BLaER1 (cell line): ENCODE measurements around the gene ZBTB47.

ENCODE experiments used
- H3K27ac ChIP-seq: shearing (Covaris generic); formaldehyde crosslinking; 2 replicates; pipeline ENCODE4 v1.8.1; 2022
- H3K27me3 ChIP-seq: shearing (Covaris generic); formaldehyde crosslinking; 2 replicates; pipeline ENCODE4 v1.8.1; 2022
- H3K36me3 ChIP-seq: shearing (Covaris generic); formaldehyde crosslinking; 2 replicates; pipeline ENCODE4 v1.8.1; 2022
- H3K4me1 ChIP-seq: shearing (Covaris generic); formaldehyde crosslinking; 2 replicates; pipeline ENCODE4 v1.8.1; 2022
- H3K4me2 ChIP-seq: shearing (Covaris generic); formaldehyde crosslinking; 2 replicates; pipeline ENCODE4 v1.8.1; 2022
- H3K4me3 ChIP-seq: shearing (Covaris generic); formaldehyde crosslinking; 2 replicates; pipeline ENCODE4 v1.8.1; 2022
- H3K9ac ChIP-seq: shearing (Covaris generic); formaldehyde crosslinking; 2 replicates; pipeline ENCODE4 v1.8.1; 2022
- H3K9me3 ChIP-seq: shearing (Covaris generic); formaldehyde crosslinking; 2 replicates; pipeline ENCODE4 v1.8.1; 2022
- H4K20me1 ChIP-seq: shearing (Covaris generic); formaldehyde crosslinking; 2 replicates; pipeline ENCODE4 v1.8.1; 2022
- Cebpa-rat ChIP-seq: shearing (Covaris generic); IDR thresholded peaks from 2 replicates; pipeline ENCODE4 v1.8.1; 2022

The ZBTB47 gene

DNA sequence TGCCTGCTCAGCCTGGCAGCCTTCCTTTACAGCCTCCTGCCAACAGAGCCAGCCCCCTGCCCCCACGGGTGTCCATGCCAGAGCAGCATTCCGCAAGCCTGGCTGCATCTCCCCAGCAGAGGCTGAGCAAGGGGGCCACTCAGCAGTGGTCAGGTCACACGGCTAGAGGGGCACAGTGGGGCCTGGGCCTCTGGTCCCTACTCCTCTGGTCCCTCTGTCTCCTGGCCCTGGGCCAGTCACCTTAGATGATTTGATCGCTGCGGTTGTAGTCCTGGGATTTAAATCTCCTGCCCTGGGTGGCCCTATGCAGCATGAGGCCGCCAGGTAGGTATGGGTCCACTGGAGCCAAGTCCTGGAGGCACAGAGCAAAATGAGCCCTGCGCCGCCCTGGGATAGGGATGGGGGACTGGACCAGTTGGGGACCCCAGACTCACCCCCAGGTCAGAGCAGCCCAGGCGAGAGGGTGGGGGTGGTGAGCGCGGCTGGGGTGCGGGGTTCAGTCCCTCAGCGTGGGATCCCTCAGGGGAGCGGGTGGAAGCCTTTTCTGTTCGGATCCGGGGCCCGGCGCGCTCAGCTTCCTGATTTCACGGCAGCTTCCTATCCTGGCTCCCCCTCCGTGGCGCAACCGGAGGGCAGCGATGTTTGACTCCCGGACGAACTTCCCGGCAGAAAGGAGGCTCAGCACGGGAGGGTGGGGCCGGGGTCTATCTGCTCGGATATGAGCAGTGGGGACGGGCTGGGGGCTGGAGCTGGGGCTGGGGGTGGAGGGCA lies at the start of gene ZBTB47:
Gene ZBTB47, plus strand, starts transcription at position 138 of the 771 bp plus-strand sequence. CDS start 4,659 bp downstream, outside the sequence.
- Histone ChIP-seq H3K27ac (peak within 1 kb of the TSS; percentile 96), H3K36me3 (peaks cover 26% of the 10 kb centered on the region), H3K9ac (peak within 1 kb of the TSS; percentile 93), H3K4me2 (peak within 1 kb of the TSS; percentile 100), H3K4me3 (peak within 1 kb of the TSS; percentile 90), H3K4me1 (peaks cover 73% of the 10 kb centered on the region), H4K20me1 (peaks cover 30% of the 10 kb centered on the region), H3K9me3 (no peaks in the 10 kb centered on the region), H3K27me3 (no peaks in the 10 kb centered on the region)
- no peak for TF ChIP-seq Cebpa-rat

DNA sequence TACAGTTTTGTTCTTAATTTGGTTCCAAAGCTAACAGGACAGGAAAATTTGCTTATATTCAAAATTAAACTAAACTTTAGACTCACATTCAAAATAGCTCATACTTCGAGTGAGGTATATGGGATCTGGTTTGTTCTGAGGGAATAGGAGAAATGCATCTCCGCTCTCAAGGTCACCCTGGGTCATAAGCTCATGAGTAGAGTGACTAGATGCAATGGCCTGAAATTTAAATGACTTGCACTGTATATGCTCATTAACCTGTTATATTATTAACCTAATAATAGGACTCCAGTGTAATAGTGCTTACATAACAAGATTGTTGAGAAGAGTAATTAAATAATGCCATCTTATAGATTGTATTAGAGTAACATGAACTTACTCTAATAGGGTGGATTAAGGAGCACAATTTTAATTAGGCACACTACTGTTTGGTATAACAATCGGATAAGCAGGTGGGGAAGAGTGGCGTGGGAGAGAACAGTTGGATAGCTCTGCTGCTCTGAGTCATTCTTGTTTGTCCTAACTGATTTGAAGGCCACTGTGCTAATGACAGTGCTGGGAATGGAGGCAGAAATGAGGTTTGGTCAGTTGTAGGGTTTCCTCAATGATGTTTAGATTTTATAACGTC lies 47.8 kb upstream of the ZBTB47 start:
- TF ChIP-seq Cebpa-rat: no peak
- H3K27ac ChIP-seq: no peak overlapping the region
- H3K4me1 ChIP-seq: peaks cover 15% of the 10 kb centered on the region
- H4K20me1 ChIP-seq: peaks cover 97% of the 10 kb centered on the region
- peaks cover 69% of the 10 kb centered on the region for H3K36me3 ChIP-seq
- no peak overlapping the region for H3K4me2 ChIP-seq
- no peaks in the 10 kb centered on the region for H3K27me3 ChIP-seq
- H3K4me3 ChIP-seq: no peak overlapping the region
- H3K9me3 ChIP-seq: peaks cover 10% of the 10 kb centered on the region
- no peak overlapping the region for H3K9ac ChIP-seq

GRCh38 chr3:42608581-42608980 lies 44.9 kb upstream of the ZBTB47 start:
- peaks cover 100% of the 10 kb centered on the region for H4K20me1 ChIP-seq
- H3K4me1 ChIP-seq: peaks cover 15% of the 10 kb centered on the region
- H3K27ac ChIP-seq: no peak overlapping the region
- H3K27me3 ChIP-seq: no peaks in the 10 kb centered on the region
- no peak overlapping the region for H3K9ac ChIP-seq
- peaks cover 66% of the 10 kb centered on the region for H3K36me3 ChIP-seq
- peaks cover 5% of the 10 kb centered on the region for H3K9me3 ChIP-seq
- TF ChIP-seq Cebpa-rat: no peak
- no peak overlapping the region for H3K4me2 ChIP-seq
- H3K4me3 ChIP-seq: no peak overlapping the region

GRCh38 chr3:42610976-42611375 lies 42.5 kb upstream of the ZBTB47 start:
- H3K9me3 ChIP-seq: no peaks in the 10 kb centered on the region
- no peak overlapping the region for H3K4me2 ChIP-seq
- no peak overlapping the region for H3K4me3 ChIP-seq
- no peaks in the 10 kb centered on the region for H3K27me3 ChIP-seq
- peaks cover 47% of the 10 kb centered on the region for H3K36me3 ChIP-seq
- H3K27ac ChIP-seq: no peak overlapping the region
- peaks cover 17% of the 10 kb centered on the region for H3K4me1 ChIP-seq
- TF ChIP-seq Cebpa-rat: no peak
- no peak overlapping the region for H3K9ac ChIP-seq
- H4K20me1 ChIP-seq: peaks cover 100% of the 10 kb centered on the region

DNA sequence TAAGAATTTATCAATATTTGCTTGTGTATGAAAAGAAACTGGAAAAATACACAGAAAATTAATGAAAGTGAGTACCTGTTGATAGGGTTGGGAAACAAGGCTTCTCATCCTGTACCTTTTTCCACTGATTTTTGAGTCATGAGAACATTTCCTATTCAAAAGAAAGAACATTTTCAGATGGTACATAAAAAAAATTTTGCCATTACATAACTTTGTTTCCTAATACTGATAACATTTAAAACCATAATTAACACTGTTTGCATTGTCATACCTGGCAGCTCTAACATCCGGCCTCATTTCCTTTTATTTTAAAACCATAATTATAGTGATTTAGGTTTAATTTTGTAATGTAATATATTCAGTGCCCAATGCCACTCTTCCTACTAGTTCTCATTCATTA lies 41.3 kb upstream of the ZBTB47 start:
- no peak overlapping the region for H3K4me3 ChIP-seq
- peaks cover 100% of the 10 kb centered on the region for H4K20me1 ChIP-seq
- peaks cover 17% of the 10 kb centered on the region for H3K4me1 ChIP-seq
- no peak for TF ChIP-seq Cebpa-rat
- H3K27ac ChIP-seq: no peak overlapping the region
- H3K9ac ChIP-seq: no peak overlapping the region
- H3K9me3 ChIP-seq: no peaks in the 10 kb centered on the region
- H3K4me2 ChIP-seq: no peak overlapping the region
- H3K36me3 ChIP-seq: peaks cover 43% of the 10 kb centered on the region
- H3K27me3 ChIP-seq: no peaks in the 10 kb centered on the region

- H4K20me1 ChIP-seq: peaks cover 97% of the 10 kb centered on the region
- H3K9me3 ChIP-seq: no peaks in the 10 kb centered on the region
- no peak for TF ChIP-seq Cebpa-rat
- H3K4me1 ChIP-seq: peaks cover 17% of the 10 kb centered on the region
- peaks cover 41% of the 10 kb centered on the region for H3K36me3 ChIP-seq
- peak overlapping the region; percentile 53 for H3K4me2 ChIP-seq
- H3K27me3 ChIP-seq: no peaks in the 10 kb centered on the region
- H3K4me3 ChIP-seq: no peak overlapping the region
- no peak overlapping the region for H3K27ac ChIP-seq
- no peak overlapping the region for H3K9ac ChIP-seq
Observed at GRCh38 chr3:42612928-42613327, 40.6 kb upstream of the ZBTB47 start.

GRCh38 chr3:42613462-42613861 lies 40.0 kb upstream of the ZBTB47 start:
- H3K4me1 ChIP-seq: peaks cover 17% of the 10 kb centered on the region
- no peaks in the 10 kb centered on the region for H3K9me3 ChIP-seq
- H3K9ac ChIP-seq: no peak overlapping the region
- H3K27ac ChIP-seq: no peak overlapping the region
- no peak overlapping the region for H3K4me3 ChIP-seq
- no peak for TF ChIP-seq Cebpa-rat
- no peaks in the 10 kb centered on the region for H3K27me3 ChIP-seq
- H3K4me2 ChIP-seq: peak overlapping the region; percentile 53
- H4K20me1 ChIP-seq: peaks cover 97% of the 10 kb centered on the region
- peaks cover 41% of the 10 kb centered on the region for H3K36me3 ChIP-seq

GRCh38 chr3:42631620-42632019 lies 21.9 kb upstream of the ZBTB47 start:
- no peak for TF ChIP-seq Cebpa-rat
- no peaks in the 10 kb centered on the region for H4K20me1 ChIP-seq
- no peak overlapping the region for H3K9ac ChIP-seq
- H3K4me1 ChIP-seq: no peaks in the 10 kb centered on the region
- no peaks in the 10 kb centered on the region for H3K9me3 ChIP-seq
- peaks cover 90% of the 10 kb centered on the region for H3K36me3 ChIP-seq
- H3K27me3 ChIP-seq: no peaks in the 10 kb centered on the region
- H3K4me3 ChIP-seq: no peak overlapping the region
- H3K27ac ChIP-seq: no peak overlapping the region
- no peak overlapping the region for H3K4me2 ChIP-seq

GRCh38 chr3:42632146-42632545 lies 21.4 kb upstream of the ZBTB47 start:
- no peaks in the 10 kb centered on the region for H4K20me1 ChIP-seq
- H3K36me3 ChIP-seq: peaks cover 94% of the 10 kb centered on the region
- no peaks in the 10 kb centered on the region for H3K27me3 ChIP-seq
- H3K27ac ChIP-seq: no peak overlapping the region
- no peak for TF ChIP-seq Cebpa-rat
- H3K4me3 ChIP-seq: no peak overlapping the region
- no peaks in the 10 kb centered on the region for H3K9me3 ChIP-seq
- H3K9ac ChIP-seq: no peak overlapping the region
- no peak overlapping the region for H3K4me2 ChIP-seq
- H3K4me1 ChIP-seq: no peaks in the 10 kb centered on the region

GRCh38 chr3:42633544-42633943 lies 20.0 kb upstream of the ZBTB47 start:
- Histone ChIP-seq H3K4me3 (no peak overlapping the region), H4K20me1 (no peaks in the 10 kb centered on the region), H3K36me3 (peaks cover 94% of the 10 kb centered on the region), H3K9ac (no peak overlapping the region), H3K27me3 (no peaks in the 10 kb centered on the region), H3K27ac (no peak overlapping the region), H3K4me2 (no peak overlapping the region), H3K9me3 (no peaks in the 10 kb centered on the region), H3K4me1 (no peaks in the 10 kb centered on the region)
- TF ChIP-seq Cebpa-rat: no peak
